GM18867 (cell line): ENCODE data around the gene DUSP2.

ENCODE experiments used
- ATAC-seq: cut with Tn5 transposase; IDR thresholded peaks from one replicate; pipeline ENCODE4 v1.9.1; 2021; ENCODE audit warnings: mild to moderate bottlenecking, moderate library complexity; ENCODE audit not compliant: unreplicated experiment

The DUSP2 gene

GRCh38 chr2:96145036-96145847 is at the start of gene DUSP2:
DUSP2 (minus strand) TSS chr2:96145440; CDS start chr2:96145354, 86 bp downstream.
- ATAC-seq: peak; percentile 61

- no peak for ATAC-seq
Observed at GRCh38 chr2:96191937-96192670, 46.9 kb upstream of the DUSP2 start.

GRCh38 chr2:96188821-96189526 is 43.7 kb upstream of the DUSP2 start:
- no peak for ATAC-seq

GRCh38 chr2:96186562-96186961 is 41.3 kb upstream of the DUSP2 start:
- no peak for ATAC-seq

GRCh38 chr2:96185516-96185915 is 40.3 kb upstream of the DUSP2 start:
- no peak for ATAC-seq

- ATAC-seq: no peak
Observed at GRCh38 chr2:96184989-96185388, 39.7 kb upstream of the DUSP2 start.

GRCh38 chr2:96184188-96184587 is 38.9 kb upstream of the DUSP2 start:
- no peak for ATAC-seq

GRCh38 chr2:96181529-96181928 is 36.3 kb upstream of the DUSP2 start:
- peak; percentile 65 for ATAC-seq

- no peak for ATAC-seq
Observed at GRCh38 chr2:96180521-96180920, 35.3 kb upstream of the DUSP2 start.

- no peak for ATAC-seq
Observed at GRCh38 chr2:96180002-96180401, 34.8 kb upstream of the DUSP2 start.

- no peak for ATAC-seq
Observed at GRCh38 chr2:96176661-96177060, 31.4 kb upstream of the DUSP2 start.

- no peak for ATAC-seq
Observed at GRCh38 chr2:96175951-96176350, 30.7 kb upstream of the DUSP2 start.

- ATAC-seq: peak; percentile 90
Observed at GRCh38 chr2:96174251-96175144, 29.3 kb upstream of the DUSP2 start.

GRCh38 chr2:96171831-96172230 is 26.6 kb upstream of the DUSP2 start:
- no peak for ATAC-seq

- ATAC-seq: no peak
Observed at GRCh38 chr2:96170626-96171025, 25.4 kb upstream of the DUSP2 start.

- no peak for ATAC-seq
Observed at GRCh38 chr2:96169868-96170507, 24.7 kb upstream of the DUSP2 start.

- ATAC-seq: no peak
Observed at GRCh38 chr2:96167407-96168013, 22.3 kb upstream of the DUSP2 start.

- ATAC-seq: peak; percentile 74
Observed at GRCh38 chr2:96164459-96165184, 19.4 kb upstream of the DUSP2 start.
